Left lung (tissue), 10 donors: ENCODE data around the gene DYRK1A. TPM values are rescaled to one million over a fixed set of nuclear protein-coding genes. Genes with fewer than 3 reads are reported as not detected.
"Not testable (repeated sequence)": the region's sequence is repeated elsewhere in the genome, so short reads cannot be mapped to it uniquely, and the experiment has no call there.

Experiments used
- ATAC-seq: fragments of 200-7000 bp; cut with Tn5 transposase; one replicate; pipeline ENCODE4 v1.9.1; 2020; ENCODE audit warnings: moderate library complexity
- DNase-seq, 4 donors: peaks; one replicate each; pipeline ENCODE4 v3.0.0-alpha.2; 2013 to 2020
- H3K27ac ChIP-seq, 2 donors: fragments of 200-600 bp; sonication (generic) in 1 of 2; one replicate each; pipeline versions ENCODE4 v1.5.0 to v1.8.0; 2020 to 2021
- H3K27me3 ChIP-seq, 2 donors: fragments of 200-600 bp; sonication (generic) in 1 of 2; one replicate each; pipeline versions ENCODE4 v1.5.0 to v1.8.0; 2020 to 2021
- H3K36me3 ChIP-seq, 2 donors: fragments of 200-600 bp; sonication (generic) in 1 of 2; one replicate each; pipeline versions ENCODE4 v1.5.0 to v1.8.0; 2020 to 2021
- H3K4me1 ChIP-seq, 2 donors: fragments of 200-600 bp; one replicate each; pipeline ENCODE4 v1.8.0; 2021
- H3K4me3 ChIP-seq, 2 donors: fragments of 200-600 bp; sonication (generic) in 1 of 2; one replicate each; pipeline versions ENCODE4 v1.5.0 to v1.8.0; 2020 to 2021; ENCODE audit warnings: mild to moderate bottlenecking in 1 of 2
- H3K9me3 ChIP-seq, 2 donors: fragments of 200-600 bp; sonication (generic) in 1 of 2; one replicate each; pipeline versions ENCODE4 v1.5.0 to v1.8.0; 2020 to 2021
- intact Hi-C, 2 donors: fragments of 100-400 bp; cut with DNase I; formaldehyde crosslinking; loops; one replicate each; pipeline versions ENCODE4 v1.11.2 to v1.14.2; 2022
- polyA plus RNA-seq, 6 donors: library from polyadenylated mRNA; unstranded; fragments of 120-200 nt; gene quantifications; one replicate each; pipeline ENCODE4 v1.2.1, GENCODE V29; 2013; ENCODE audit not compliant: insufficient read length in 6 of 6
- total RNA-seq, 2 donors: library from RNA; stranded (reverse); fragmentation: NEBNext Ultra II Directional; extraction: Animal tissue kit (Norgen Biotek cat#: 25700); gene quantifications; one replicate each; pipeline ENCODE4 v1.2.1, GENCODE V29; 2021
- TF ChIP-seq, protein P1 (sequence below), 2 donors: fragments of 200-600 bp; sonication (generic) in 1 of 2; IDR thresholded peaks; one replicate each; pipeline versions ENCODE4 v1.5.0 to v1.8.0; 2021; ENCODE audit warnings: antibody characterized with exemption in 2 of 2
- donor health status: DM: no; HTN: yes; CAD: no.
- donor health status: DM: no; HTN: no; CAD: no.

DYRK1A gene
- total and polyA plus RNA-seq, 8 donors, result 57.0 to 69.9 (median 65.8) TPM

DNA sequence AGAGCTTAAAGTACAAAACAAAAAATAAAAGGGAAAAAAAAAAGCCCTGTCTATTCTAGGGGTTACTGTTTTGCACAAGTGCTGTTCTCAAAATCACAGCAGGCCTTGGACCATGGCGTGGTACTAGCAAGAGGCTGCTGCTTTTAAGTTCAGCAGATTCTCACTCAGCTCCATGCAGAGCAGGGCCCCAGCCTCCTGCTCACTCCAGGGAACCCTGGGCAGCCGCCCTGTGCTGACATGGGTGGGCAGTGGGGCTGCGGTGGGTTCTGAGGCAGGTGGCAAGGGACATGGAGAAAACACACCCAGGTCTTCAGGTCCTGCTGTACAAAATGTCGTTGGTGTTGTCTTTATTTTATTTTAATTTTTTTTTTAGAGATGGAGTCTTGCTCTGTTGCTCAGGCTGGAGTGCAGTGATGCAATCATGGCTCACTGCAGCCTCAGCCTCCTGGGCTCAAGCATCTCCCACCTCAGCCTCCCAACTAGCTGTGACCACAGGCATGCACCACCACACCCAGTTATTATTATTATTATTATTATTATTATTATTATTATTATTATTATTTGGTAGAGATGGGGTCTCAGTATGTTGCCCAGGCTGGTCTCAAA, 170.9 kb downstream of the DYRK1A start:
- Histone ChIP-seq H3K4me3 (no peak overlapping the region), H3K36me3 (no peaks in the 10 kb centered on the region), H3K4me1 (no peaks in the 10 kb centered on the region), H3K27ac (no peak overlapping the region), H3K9me3 (peaks cover 0 to 16% of the 10 kb centered on the region in 2 donors), H3K27me3 (peaks cover 0 to 8% of the 10 kb centered on the region in 2 donors)
- TF ChIP-seq, protein P1, sequence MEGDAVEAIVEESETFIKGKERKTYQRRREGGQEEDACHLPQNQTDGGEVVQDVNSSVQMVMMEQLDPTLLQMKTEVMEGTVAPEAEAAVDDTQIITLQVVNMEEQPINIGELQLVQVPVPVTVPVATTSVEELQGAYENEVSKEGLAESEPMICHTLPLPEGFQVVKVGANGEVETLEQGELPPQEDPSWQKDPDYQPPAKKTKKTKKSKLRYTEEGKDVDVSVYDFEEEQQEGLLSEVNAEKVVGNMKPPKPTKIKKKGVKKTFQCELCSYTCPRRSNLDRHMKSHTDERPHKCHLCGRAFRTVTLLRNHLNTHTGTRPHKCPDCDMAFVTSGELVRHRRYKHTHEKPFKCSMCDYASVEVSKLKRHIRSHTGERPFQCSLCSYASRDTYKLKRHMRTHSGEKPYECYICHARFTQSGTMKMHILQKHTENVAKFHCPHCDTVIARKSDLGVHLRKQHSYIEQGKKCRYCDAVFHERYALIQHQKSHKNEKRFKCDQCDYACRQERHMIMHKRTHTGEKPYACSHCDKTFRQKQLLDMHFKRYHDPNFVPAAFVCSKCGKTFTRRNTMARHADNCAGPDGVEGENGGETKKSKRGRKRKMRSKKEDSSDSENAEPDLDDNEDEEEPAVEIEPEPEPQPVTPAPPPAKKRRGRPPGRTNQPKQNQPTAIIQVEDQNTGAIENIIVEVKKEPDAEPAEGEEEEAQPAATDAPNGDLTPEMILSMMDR (IDR thresholded peaks at IDR 0.05), result no peak
- ATAC-seq (no peak), DNase-seq (no peak)
- intact Hi-C loops, result no loop called here

DNA sequence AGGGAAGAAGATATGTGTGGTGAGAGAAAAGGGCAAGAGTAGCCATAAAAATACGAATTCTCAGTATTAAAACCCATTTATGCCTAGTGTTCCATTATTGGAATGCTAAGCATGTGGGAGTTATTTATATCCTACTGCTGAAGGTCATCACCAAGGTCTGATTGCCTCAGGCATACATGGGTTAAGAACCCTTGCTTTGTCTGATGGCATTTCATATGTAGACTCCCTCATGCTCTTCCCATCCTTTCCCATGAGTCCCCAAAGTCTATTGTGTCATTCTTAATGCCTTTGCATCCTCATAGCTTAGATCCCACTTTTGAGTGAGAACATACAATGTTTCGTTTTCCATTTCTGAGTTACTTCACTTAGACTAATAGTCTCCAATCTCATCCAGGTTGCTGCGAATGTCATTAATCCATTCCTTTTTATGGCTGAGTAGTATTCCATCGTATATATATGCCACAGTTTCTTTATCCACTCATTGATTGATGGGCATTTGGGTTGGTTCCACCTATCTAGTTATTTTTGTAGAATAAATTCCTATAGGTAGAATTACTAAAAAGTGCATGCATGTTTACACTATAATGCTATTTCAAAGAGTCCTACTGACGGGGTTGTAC, 172.5 kb downstream of the DYRK1A start:
- Histone ChIP-seq H3K4me3 (no peak overlapping the region), H3K36me3 (no peaks in the 10 kb centered on the region), H3K27me3 (peaks cover 0 to 8% of the 10 kb centered on the region in 2 donors), H3K9me3 (peaks cover 0 to 19% of the 10 kb centered on the region in 2 donors), H3K4me1 (no peaks in the 10 kb centered on the region), H3K27ac (no peak overlapping the region)
- intact Hi-C loops, result no loop called here
- no peak for ATAC-seq
- TF ChIP-seq, protein P1 (IDR thresholded peaks at IDR 0.05), result no peak
- no peak for DNase-seq

DNA sequence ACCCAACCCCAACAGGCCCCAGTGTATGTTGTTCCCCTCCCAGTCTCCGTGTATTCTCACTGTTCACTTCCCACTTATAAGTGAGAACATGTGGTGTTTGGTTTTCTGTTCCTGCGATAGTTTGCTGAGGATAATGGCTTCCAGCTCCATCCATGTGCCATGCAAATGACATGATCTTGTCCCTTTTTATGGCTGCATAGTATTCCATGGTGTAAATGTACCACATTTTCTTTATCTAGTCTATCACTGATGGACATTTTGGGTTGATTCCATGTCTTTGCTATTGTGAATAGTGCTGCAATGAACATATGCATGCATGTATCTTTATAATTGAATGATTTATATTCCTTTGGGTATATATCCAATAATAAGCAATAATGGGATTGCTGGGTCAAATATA, 174.6 kb downstream of the DYRK1A start:
- H3K4me3 ChIP-seq, ATAC-seq, H3K36me3 ChIP-seq, H3K27me3 ChIP-seq, intact Hi-C loops, H3K27ac ChIP-seq, DNase-seq, H3K4me1 ChIP-seq: not testable (repeated sequence)
- H3K9me3 ChIP-seq, result peaks cover 0 to 13% of the 10 kb centered on the region in 2 donors

DNA sequence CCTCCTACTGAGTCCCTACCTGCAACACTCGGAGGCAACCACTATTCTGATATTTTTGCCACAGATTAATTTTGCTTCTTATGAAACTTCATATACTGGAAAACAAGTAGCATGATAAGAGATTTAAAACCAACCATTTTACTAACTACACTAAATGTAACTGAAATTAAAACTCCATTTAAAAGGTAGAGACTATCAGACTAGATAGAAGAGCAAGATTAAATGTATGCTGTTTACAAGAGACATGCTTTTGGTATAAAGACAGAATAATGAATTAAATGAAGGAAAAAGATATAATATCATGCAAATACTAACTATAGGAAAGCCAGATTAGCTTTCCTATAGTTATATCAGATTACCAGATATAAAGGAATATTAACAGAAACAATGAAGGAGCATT, 175.9 kb downstream of the DYRK1A start:
- Histone ChIP-seq H3K9me3 (peaks cover 0 to 7% of the 10 kb centered on the region in 2 donors), H3K4me3 (no peak overlapping the region), H3K27ac (no peak overlapping the region), H3K27me3 (peaks cover 0 to 17% of the 10 kb centered on the region in 2 donors), H3K4me1 (peaks cover 0 to 13% of the 10 kb centered on the region in 2 donors), H3K36me3 (no peaks in the 10 kb centered on the region)
- ATAC-seq (no peak), DNase-seq (no peak)
- TF ChIP-seq, protein P1 (IDR thresholded peaks at IDR 0.05), result no peak
- intact Hi-C loops, result no loop called here

DNA sequence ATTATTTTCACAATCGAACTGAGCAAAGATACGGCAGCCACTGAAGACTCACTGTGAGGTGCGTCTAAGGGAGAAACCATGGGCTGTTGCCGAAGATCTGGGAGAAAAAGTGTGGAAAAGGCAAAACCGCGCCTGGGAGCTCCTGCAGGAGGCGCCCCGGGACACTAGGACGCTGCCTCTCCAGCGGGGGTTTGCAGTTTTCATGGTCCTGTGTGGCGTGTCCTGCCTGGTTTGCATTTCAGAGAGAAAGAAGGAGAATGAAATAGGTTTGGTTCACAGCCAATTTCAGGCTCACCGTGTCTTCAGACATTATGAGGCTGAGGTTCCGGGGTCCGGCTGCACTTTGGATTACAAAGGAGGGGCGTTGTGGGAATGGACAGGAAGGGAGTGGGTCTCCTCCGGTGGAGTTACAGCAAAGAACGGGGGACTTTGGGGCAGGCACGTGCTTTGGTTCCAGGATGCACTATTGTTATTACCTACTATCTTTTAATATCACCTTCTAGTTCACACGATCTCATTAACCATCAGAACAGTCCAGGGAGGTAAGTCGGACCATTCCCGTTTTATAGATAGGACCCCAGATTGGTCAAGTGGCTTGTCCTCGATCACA, 179.8 kb downstream of the DYRK1A start:
- H3K4me1 ChIP-seq, result peaks cover 0 to 16% of the 10 kb centered on the region in 2 donors
- no peak for DNase-seq
- H3K9me3 ChIP-seq, result peaks cover 0 to 7% of the 10 kb centered on the region in 2 donors
- intact Hi-C loops, result no loop called here
- H3K36me3 ChIP-seq, result no peaks in the 10 kb centered on the region
- H3K27ac ChIP-seq, result no peak overlapping the region
- no peak overlapping the region for H3K4me3 ChIP-seq
- H3K27me3 ChIP-seq, result peaks cover 0 to 17% of the 10 kb centered on the region in 2 donors
- TF ChIP-seq, protein P1 (IDR thresholded peaks at IDR 0.05), result no peak
- no peak for ATAC-seq
